ENCODE measurements around the gene ANG.

The ANG gene

GRCh38 chr14:20676072-20676471, 12.5 kb upstream of the ANG start:
- FAIRE-seq: no peak

GRCh38 chr14:20679907-20680306, 8.7 kb upstream of the ANG start:
- no peak for FAIRE-seq

GRCh38 chr14:20680363-20680762, 8.2 kb upstream of the ANG start:
- FAIRE-seq: no peak

- FAIRE-seq: no peak
Measured at GRCh38 chr14:20680843-20681347, 7.7 kb upstream of the ANG start.

GRCh38 chr14:20681348-20682126, 7.0 kb upstream of the ANG start:
- peak; percentile 94 for FAIRE-seq

GRCh38 chr14:20682127-20682434, 6.5 kb upstream of the ANG start:
- FAIRE-seq: no peak

- FAIRE-seq: no peak
Measured at GRCh38 chr14:20682435-20683124, 6.0 kb upstream of the ANG start.

- FAIRE-seq: peak; percentile 88
Measured at GRCh38 chr14:20683125-20683890, 5.3 kb upstream of the ANG start.

- FAIRE-seq: no peak
Measured at GRCh38 chr14:20683891-20684661, 4.5 kb upstream of the ANG start, which contains the start of gene RNASE4. TSS of gene RNASE4 (plus strand) at chr14:20684560. CDS start at chr14:20699372, 14,812 bp downstream.

GRCh38 chr14:20684662-20685456, 3.7 kb upstream of the ANG start:
- no peak for FAIRE-seq

- FAIRE-seq: no peak
Measured at GRCh38 chr14:20686386-20687143, 2.0 kb upstream of the ANG start.

GRCh38 chr14:20687362-20688166, 1.0 kb upstream of the ANG start:
- no peak for FAIRE-seq

- FAIRE-seq: peak; percentile 98
Measured at GRCh38 chr14:20690848-20691640, 2.5 kb downstream of the ANG start.

- no peak for FAIRE-seq
Measured at GRCh38 chr14:20692116-20692751, 3.7 kb downstream of the ANG start.

- FAIRE-seq: no peak
Measured at GRCh38 chr14:20696764-20697163, 8.2 kb downstream of the ANG start.

- no peak for FAIRE-seq
Measured at GRCh38 chr14:20697273-20698017, 8.9 kb downstream of the ANG start.

- FAIRE-seq: no peak
Measured at GRCh38 chr14:20698018-20698329, 9.4 kb downstream of the ANG start.

GRCh38 chr14:20698934-20699333, 10.4 kb downstream of the ANG start:
- no peak for FAIRE-seq
